GM13976 (cell line): ENCODE data around the gene TACO1.

Experiments used
- DNase-seq: peaks from one replicate; pipeline ENCODE4 v3.0.0; 2012; ENCODE audit warnings: low spot score
- in situ Hi-C: fragments of 300-500 bp; cut with MboI; formaldehyde crosslinking; loops from one replicate; pipeline ENCODE4 v1.12.0; 2022; ENCODE audit warnings: low sequenced_read_pairs, mixed read lengths, inconsistent platforms; ENCODE audit not compliant: unreplicated experiment
- TF ChIP-seq, protein P1 (sequence below): IDR thresholded peaks from 2 replicates; pipeline ENCODE4 v1.5.1; 2012; ENCODE audit warnings: borderline replicate concordance, mild to moderate bottlenecking; ENCODE audit not compliant: insufficient read depth; ENCODE audit errors: extremely low read depth, missing control alignments, control extremely low read depth

Gene TACO1

GRCh38 chr17:63641692-63642448, 41.2 kb downstream of the TACO1 start:
- in situ Hi-C loops, result no loop called here
- no peak for DNase-seq
- TF ChIP-seq, protein P1, sequence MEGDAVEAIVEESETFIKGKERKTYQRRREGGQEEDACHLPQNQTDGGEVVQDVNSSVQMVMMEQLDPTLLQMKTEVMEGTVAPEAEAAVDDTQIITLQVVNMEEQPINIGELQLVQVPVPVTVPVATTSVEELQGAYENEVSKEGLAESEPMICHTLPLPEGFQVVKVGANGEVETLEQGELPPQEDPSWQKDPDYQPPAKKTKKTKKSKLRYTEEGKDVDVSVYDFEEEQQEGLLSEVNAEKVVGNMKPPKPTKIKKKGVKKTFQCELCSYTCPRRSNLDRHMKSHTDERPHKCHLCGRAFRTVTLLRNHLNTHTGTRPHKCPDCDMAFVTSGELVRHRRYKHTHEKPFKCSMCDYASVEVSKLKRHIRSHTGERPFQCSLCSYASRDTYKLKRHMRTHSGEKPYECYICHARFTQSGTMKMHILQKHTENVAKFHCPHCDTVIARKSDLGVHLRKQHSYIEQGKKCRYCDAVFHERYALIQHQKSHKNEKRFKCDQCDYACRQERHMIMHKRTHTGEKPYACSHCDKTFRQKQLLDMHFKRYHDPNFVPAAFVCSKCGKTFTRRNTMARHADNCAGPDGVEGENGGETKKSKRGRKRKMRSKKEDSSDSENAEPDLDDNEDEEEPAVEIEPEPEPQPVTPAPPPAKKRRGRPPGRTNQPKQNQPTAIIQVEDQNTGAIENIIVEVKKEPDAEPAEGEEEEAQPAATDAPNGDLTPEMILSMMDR, result no peak

GRCh38 chr17:63644846-63645245, 44.2 kb downstream of the TACO1 start:
- in situ Hi-C loops, result no loop called here
- TF ChIP-seq, protein P1, result no peak
- DNase-seq, result no peak

DNA sequence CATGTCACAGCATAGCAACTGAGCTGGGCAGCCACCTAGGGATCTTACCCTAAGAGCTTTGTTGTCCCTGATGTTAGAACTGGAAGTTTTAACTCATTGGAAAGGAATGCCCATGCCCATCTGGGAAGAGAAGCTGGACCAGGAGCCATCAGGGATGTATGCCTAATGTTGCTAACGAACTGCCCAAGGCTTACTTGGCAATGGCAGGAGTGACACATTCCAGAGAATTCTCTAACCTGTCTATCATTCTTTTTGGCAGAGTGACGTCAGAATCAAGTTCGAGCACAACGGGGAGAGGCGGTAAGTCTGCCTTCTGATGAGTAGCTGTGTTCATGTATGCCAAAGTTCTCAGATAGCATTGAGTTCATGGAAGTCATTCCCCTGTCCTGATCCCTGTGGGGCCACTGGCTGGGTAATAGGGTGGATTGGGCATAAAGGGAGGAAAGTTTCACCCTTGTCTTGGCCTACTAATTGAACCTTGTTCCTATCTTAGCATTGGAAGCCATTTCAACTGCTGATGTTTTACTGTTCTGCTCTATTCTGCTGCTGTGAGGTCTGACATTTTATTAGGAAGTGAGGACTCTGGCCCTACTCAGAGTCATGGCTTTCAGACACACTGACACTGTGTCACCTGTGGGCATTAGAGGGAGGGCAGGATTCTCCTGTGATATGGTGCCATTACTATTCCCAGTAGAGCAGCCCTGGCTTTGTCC, 45.2 kb downstream of the TACO1 start:
- TF ChIP-seq, protein P1, result no peak
- no peak for DNase-seq
- in situ Hi-C loops, result no loop called here

DNA sequence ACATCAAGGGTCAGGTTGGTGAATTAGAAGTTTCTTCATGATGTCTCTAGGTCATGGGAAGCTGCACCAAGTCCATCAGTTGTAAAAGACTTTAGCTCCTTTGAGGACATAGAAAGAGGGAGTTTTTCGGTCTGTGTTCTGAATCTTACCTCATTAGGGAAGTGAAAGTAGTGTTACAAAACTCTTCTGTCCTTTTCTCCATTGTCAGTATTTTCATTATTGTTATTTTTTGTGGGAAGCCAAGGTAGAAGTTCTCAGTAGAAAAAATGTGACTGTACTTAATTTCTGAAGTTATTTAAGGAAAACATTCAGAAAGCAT, 45.8 kb downstream of the TACO1 start:
- in situ Hi-C loops, result no loop called here
- DNase-seq, result peak; percentile 67
- TF ChIP-seq, protein P1, result no peak

DNA sequence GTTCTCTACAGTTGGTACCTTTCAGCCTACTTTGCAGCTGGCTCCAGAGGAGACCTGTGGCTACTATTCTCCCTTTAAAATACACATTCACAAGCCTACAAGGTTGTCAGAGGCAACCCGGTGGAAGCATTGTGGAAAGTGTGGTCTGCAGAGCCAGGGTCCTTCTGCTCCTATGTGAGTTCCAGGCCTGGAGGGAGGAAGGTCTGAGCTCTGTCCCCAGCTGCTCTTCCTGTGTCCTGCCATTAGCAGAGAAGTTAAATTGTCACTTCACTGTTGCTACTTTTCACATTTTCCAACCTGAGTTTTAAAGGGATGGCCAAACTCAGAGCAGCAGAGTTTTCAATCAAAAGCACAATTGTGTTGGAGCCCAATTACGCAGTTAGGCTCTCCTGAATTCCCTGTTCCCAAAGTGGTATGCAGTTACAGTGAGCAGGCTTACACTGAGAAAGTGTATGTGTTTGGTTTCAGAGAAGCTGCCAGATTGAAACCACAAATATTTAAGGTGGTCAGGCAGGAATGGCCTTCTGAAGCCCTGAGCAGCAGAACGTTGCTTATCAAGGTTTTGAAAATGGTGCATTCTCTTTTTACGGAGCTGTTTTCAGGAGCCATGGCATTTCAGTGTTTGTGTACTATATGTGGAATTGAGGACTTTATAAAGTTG, 46.5 kb downstream of the TACO1 start:
- in situ Hi-C loops, result no loop called here
- TF ChIP-seq, protein P1, result no peak
- DNase-seq, result no peak

DNA sequence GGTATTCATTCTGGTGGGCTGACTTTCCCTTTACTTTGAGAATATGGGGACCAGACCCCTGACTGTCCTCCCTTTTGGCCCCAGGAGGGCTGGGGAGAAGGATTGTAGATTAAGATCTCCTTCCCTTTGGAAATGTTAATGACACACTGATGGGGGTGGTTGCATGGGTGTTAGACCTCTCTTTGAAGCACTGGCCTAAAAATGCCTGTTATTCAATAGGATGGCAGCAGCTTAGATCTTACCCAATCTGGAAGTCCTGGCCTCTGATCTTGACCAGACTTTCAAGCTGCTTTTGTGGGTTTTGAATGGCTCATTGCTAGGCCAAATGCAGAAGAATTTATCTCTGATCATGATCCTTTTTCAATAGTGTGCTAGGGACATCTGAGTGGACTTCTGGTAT, 47.2 kb downstream of the TACO1 start:
- TF ChIP-seq, protein P1, result no peak
- no peak for DNase-seq
- in situ Hi-C loops, result no loop called here
